ENCODE results near the gene STRADA. TPM values are rescaled to one million over a fixed set of nuclear protein-coding genes. Genes with fewer than 3 reads are reported as not detected.

STRADA gene
- total RNA-seq, 1 donor from 2014 or later, result 16.3 TPM

DNA sequence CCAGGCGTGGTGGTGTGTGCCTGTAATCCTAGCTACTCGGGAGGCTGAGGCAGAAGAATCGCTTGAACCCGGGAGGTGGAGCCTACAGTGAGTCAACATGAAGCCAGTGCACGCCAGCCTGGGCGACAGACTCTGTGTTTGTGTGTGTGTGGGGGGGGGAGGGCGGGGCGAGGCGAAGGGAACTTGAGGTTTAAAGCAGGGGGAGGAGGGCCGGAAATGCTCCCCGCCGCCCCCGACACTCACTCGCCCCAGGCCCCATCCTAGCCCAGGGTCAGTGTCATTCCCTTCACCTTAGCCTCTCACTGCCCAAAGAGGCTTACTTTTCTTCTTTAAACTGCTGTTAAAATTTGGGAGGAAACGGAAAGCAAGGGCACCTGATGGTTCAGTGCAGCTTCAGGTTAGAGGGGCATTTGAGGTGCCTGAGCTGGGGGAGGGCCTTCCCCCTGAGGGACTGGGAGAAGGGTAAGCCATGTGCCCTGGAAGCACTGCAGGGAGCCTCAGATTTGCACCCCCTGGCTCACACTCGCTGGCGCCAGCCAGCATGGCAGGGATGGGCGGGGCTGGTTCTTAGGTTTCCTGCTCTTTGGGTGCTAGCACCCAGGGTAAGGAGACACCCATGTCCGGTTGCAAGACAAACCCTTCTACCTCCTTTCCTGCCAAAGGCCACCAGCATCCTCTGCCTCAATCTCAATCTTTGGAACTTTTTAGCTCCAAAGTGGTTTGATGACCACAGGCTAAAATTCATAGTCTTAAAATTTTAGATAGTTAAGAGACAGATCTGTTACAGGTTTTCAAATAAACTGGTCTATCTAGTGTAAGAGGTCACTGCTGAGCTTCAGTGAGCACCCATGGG lies 39.5 kb downstream of the STRADA start:
- DNase-seq (ENCODE audit: low read depth), result no peak

DNA sequence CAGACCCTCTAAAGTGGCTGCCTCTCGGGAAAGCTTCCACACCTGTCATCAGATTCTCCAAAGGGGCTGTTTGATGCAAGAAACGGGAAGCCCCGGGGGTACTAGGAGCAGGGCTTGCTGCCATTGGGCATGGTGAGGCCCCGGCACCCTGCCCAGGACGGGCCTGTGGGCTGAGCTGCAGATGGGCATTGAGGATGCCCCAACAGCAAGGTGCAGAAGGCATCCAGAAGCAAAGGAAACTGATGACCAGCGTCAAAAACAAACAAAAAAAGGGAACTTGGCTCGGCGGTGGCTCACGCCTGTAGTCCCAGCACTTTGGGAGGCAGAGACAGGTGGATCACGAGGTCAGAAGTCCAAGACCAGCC lies 40.2 kb downstream of the STRADA start:
- no peak for DNase-seq (ENCODE audit: low read depth)

DNA sequence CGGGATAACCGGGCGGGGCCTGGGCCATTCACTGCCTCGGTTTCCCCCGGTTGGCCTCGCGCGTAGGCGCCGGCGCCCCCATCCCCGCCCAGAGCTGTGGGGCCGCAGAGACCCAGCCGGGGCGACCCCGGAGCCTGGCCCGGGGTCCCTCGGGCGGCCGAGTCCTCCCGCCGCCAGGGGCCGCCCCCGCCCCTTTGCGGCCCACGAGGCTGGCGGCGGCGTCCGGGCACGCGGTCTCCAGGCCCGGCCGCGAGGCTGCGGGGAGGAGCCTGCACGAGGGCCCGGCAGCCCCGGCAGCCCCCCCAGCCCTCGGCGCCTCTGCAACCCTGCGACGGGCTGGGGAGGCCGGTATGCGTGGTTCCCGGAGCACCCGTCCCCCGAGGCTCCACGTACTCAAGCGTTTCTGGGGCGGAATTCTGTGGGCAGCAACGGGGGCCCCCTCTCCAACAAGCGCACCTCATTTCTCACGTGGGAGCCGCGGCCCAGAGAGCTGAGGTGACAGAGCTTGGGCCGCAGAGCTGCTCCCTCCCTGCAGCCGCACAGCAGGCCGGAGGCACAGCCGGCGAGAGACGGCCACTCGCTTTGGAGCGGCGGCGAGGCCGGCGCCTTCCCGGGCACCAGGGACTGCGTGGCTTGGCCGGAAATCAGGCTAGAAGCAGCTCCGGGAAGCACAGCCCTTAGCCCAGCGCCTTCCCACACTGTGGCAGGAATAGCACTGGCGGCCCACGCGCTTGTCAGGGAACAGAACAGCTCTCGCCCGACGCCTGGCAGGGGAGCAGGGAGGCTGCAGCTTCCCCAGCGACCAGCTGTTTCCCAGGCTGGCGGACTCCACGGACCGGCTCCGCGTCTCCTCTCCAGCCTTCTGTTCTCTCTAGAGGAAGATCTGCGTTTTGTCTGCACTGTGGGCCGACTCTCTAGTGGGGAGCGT lies 40.8 kb downstream of the STRADA start:
- peak; percentile 6 for DNase-seq (ENCODE audit: low read depth)

- peak; percentile 18 for DNase-seq (ENCODE audit: low read depth)
Observed at GRCh38 chr17:63699638-63700527, 41.7 kb downstream of the STRADA start, which contains the start of gene LIMD2. LIMD2 (minus strand) TSS chr17:63700125; CDS start chr17:63699298, 827 bp downstream.

DNA sequence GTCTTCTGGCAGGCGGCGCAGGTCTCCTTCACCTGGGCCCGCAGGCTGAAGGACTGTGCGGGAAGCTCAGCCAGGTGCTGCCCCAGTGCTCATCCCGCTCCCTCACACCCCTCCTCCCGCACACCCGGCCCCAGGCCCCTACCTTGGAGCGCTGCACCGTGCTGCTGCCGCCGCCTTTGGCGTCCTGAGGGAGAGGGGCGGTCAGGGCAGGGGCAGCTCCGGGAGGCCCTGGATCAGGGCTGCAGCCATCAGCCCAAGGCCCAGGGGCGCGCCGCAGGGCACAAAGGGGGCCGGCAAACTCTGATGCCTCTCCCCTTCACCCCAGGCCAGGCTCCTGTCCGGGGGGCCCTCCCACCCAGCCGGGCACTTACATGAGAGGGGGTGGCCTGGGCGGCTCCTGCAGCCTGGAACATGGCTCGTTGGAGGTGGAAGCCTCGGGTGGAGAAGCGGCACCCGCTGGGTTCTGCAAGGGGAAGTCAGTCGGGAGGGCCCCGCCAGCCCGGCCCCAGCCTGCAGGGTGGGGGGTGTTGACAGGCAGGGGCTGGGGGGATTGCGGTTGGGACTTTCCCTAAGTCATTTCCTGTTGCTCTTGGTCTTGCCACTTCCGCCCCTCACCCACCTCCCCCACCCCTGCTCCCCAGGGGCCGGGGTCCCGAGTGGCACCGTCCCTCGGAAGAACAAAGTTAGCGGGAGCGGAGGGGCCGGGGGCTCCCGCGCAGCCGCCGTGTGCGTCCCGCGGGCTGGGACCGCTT lies 42.5 kb downstream of the STRADA start:
- no peak for DNase-seq (ENCODE audit: low read depth)

DNA sequence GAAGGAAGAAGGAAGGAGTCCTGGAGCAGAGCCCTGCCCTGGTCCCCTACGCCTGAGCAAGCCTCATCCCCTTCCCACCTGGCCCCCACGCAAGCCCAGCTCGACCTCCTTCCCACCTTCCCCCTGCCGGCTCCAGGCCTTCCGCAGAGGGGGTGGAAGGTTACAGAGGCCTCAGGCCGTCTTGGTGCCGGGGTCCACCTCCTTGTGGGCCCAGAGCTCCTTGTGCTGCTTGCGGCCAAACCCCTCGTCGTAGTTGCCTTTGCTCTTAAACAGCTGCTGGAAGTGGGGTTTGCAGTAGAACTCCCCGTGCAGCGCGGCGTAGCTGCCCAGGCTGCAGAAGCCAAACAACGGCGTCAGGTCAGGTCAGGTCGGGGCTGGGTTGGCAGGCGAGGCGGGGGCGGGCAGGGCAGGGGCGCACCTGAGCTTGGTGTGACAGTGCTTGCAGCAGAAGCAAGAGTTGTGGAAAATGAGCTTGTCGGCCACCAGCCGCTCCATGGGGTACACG lies 43.2 kb downstream of the STRADA start:
- DNase-seq (ENCODE audit: low read depth), result no peak

DNA sequence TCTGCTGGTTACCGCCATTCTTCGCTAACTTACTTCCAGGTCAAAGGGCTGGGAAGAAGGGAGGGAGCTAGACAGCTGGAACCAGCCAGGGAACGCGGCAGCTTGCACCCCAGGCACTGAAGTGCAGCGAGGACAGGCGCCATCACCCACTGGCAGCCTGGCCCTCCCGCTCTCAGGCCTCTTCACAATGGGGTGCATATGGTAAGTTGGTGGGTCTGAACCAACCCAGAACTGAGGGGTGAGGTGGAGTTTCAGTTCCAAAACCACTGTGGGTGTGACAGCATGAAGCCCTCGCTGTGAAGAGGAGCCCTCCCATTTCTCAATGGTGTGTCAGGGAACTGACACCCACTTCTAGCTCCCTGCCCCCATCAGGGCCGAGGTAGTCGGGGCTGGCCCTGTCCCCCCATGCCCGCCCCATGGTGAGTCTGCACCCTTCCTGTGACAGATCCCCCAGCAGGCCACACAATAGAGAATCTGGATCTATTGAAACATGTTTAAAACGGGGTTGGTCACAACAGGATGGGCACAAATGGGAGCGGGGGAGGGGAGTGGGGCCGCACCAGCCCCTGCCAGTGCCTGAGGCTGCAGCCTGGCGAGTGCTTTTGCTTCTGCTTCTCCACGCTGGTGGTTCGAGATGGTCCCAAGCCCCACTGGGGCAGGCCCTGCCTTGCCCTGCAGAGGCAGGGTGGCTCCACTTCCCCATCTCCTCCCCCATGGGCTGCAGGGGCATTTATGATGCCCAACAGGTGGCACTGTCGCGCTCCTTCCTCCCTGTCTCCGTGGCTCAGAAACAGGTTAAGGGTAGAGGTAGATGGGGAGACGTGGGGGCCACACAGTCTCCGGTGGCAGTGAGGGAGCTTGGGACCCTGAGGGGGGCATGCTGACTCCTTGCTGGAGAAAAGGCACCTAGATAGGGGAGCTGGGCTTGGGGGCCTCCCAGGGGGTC lies 44.0 kb downstream of the STRADA start:
- DNase-seq (ENCODE audit: low read depth), result peak; percentile 15

GRCh38 chr17:63696381-63696961 lies 45.1 kb downstream of the STRADA start:
- DNase-seq (ENCODE audit: low read depth), result peak; percentile 24

- no peak for DNase-seq (ENCODE audit: low read depth)
Observed at GRCh38 chr17:63695889-63696288, 45.7 kb downstream of the STRADA start.

DNA sequence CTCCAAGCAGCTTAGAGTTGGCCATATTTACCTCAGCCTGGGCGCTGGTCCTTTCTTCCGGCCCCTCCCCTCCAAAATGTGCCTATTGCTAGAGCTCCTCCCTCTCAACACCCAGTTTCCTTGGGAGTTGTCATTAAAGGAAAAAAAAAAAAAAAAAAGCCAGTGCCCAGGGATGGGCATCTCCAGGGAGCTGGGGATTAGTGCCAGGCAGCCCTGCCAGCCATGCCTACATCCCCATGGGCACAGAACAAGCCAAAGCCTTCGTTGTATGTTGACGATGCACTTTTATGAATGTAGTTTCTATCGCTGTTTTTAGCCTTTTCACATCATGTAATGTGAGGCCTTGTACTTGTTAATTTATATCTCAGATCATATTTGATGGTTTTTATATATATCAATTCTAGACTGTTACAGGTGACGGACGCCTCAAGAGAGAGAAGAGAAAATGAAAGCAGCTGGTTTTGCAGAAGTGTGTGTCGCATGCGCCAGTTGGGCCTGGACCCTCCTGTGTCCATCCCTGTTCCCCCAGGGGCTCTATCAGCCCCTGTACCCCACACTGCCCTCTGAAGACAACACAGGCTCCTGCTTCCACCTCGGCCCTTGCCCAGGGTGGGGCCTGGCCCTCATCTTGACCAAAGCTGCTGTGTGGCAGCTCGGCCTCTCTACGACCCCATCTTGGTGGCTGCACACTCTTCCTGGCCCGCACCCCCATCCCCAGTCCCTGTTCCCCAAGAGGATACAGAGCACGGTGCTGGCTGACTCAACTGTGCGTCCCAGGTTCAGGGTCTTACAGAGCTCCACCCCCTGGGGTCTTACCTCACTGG lies 46.4 kb downstream of the STRADA start:
- DNase-seq (ENCODE audit: low read depth), result no peak

DNA sequence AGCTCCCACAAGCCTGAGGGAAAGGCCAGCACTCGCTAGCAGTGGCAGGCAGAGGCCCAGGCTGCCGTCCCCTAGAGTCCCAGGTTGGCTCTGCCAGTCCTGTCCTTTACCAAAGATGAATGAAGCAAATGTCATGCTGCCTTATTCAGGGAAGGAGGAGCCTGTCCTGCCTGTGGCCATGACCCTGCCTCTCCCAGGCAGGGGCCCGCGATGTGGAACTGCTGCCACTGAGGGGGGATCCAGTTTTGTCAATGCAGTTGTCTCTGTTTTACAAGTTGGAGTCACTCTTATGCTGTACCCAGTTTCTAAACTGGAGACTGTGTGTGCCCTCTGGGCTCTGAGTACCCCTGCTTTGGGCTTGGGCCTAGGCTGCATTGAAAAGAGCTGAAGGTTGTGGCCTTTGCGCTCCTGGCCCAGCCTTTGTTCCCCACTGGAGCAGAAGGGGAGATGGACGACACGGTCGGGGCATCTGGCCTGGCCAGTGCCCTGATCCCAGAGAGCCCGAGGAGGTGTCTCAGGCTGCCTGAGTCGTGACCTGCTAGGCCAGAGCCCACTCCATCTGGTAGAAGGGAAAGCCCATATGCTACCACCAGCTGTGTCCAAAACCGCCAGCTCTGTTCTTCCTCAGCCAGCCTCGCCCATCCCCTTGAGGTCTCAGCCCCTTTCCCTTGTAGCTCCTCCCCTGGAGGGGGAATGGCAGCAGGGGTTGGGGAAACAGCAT lies 47.2 kb downstream of the STRADA start:
- peak; percentile 24 for DNase-seq (ENCODE audit: low read depth)

- no peak for DNase-seq (ENCODE audit: low read depth)
Observed at GRCh38 chr17:63693411-63694113, 48.0 kb downstream of the STRADA start.

DNA sequence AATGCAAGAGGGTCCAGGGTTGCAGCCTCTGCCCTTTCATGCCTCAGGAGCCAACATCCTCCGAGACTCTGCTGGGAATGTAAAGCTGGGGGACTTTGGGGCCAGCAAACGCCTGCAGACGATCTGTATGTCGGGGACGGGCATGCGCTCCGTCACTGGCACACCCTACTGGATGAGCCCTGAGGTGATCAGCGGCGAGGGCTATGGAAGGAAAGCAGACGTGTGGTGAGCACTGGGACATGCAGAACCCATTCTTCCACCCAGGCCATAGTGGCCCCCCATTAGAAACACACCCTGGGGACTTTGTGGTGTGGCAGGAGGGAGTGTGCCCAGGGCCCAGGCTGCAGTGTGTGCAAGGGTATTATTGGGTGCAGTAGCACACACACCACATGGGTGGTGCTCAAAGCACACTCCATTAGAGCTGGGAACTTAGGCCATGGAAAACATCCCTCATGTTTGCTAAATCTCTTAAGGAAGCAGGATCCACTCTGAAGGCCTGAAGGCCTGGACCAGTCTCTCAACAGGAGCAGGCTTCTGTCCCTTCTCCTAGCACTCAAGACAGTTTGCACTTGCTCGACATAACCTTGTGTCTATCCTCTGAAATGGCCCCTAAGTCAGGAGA lies 49.3 kb downstream of the STRADA start:
- DNase-seq (ENCODE audit: low read depth), result no peak

GRCh38 chr17:63689479-63689878 lies 52.1 kb downstream of the STRADA start:
- no peak for DNase-seq (ENCODE audit: low read depth)

DNA sequence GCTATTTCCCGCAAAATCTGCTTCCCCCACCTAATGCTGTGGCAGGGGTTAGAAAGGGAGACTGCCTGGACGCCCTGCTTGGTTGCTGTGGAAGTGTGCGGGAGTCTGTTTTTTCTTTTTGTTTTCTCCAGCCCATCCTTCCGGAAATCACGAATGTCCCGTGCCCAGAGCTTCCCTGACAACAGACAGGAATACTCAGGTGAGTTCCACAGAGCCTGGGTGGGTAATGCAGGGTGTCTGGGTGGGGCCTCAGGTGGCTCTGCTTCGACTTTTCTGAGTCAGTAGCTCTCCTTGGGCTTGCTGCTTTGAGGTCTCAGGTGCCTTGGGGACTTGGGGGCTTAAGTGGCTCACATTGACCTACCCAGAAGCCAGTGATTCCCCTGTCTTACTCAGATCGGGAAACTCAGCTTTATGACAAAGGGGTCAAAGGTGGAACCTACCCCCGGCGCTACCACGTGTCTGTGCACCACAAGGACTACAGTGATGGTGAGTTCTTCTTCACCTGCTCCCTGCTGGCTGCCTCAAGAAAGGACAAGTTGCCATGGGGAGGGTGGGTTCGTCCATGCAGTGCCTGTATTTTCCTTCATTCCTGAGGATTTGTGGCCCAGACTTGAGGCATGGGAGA lies 53.1 kb downstream of the STRADA start:
- DNase-seq (ENCODE audit: low read depth), result no peak
